ENCODE measurements around the gene PPP1R15B. TPM values are rescaled to one million over a fixed set of nuclear protein-coding genes. Genes with fewer than 3 reads are reported as not detected.

The PPP1R15B gene
- total RNA-seq, 4 donors from 2014 or later: 44.4 to 53.2 (median 50.9) TPM

GRCh38 chr1:204441558-204441957, 29.9 kb upstream of the PPP1R15B start:
- 82 to 87% methylated on average over 5 to 6 of the region's 6 CpGs for WGBS, 2 donors (ENCODE audit: low coverage in 1 of 2)

GRCh38 chr1:204439621-204440375, 28.2 kb upstream of the PPP1R15B start:
- 43 to 68% methylated on average over 4 to 9 of the region's 13 CpGs for WGBS, 2 donors (ENCODE audit: low coverage in 1 of 2)
- H3K36me3 ChIP-seq: peaks cover 0 to 73% of the 10 kb centered on the region in 2 donors
- H3K27me3 ChIP-seq: no peaks in the 10 kb centered on the region
- no peak overlapping the region for H3K4me3 ChIP-seq
- TF ChIP-seq POLR2A (IDR thresholded peaks at IDR 0.05) (no peak), EP300 (IDR thresholded peaks at IDR 0.05) (no peak), CTCF (IDR thresholded peaks at IDR 0.05) (no peak), POLR2AphosphoS5 (IDR thresholded peaks at IDR 0.05) (no peak)
- peaks cover 0 to 59% (median 7%) of the 10 kb centered on the region in 3 donors for H3K4me1 ChIP-seq
- H3K27ac ChIP-seq: peak overlapping the region in 3 of 4 donors; percentile 71 to 78 (median 71)
- ATAC-seq: no peak
- H3K9me3 ChIP-seq: no peaks in the 10 kb centered on the region

More at GRCh38 chr1:204441558-204441957, 29.9 kb upstream of the PPP1R15B start:
- H3K27ac ChIP-seq: peak overlapping the region in 3 of 4 donors; percentile 41 to 62 (median 48)
- peaks cover 0 to 53% (median 12%) of the 10 kb centered on the region in 3 donors for H3K4me1 ChIP-seq
- H3K4me3 ChIP-seq: no peak overlapping the region
- no peak for ATAC-seq
- peaks cover 0 to 71% of the 10 kb centered on the region in 2 donors for H3K36me3 ChIP-seq
- no peaks in the 10 kb centered on the region for H3K27me3 ChIP-seq
- no peaks in the 10 kb centered on the region for H3K9me3 ChIP-seq
- TF ChIP-seq EP300 (IDR thresholded peaks at IDR 0.05) (no peak), POLR2A (IDR thresholded peaks at IDR 0.05) (no peak), POLR2AphosphoS5 (IDR thresholded peaks at IDR 0.05) (no peak), CTCF (IDR thresholded peaks at IDR 0.05) (no peak)

- Histone ChIP-seq H3K27me3 (no peaks in the 10 kb centered on the region), H3K27ac (peak overlapping the region; percentile 66 to 78 (median 74)), H3K4me1 (peaks cover 0 to 57% (median 7%) of the 10 kb centered on the region in 3 donors), H3K9me3 (no peaks in the 10 kb centered on the region), H3K36me3 (peaks cover 0 to 74% of the 10 kb centered on the region in 2 donors), H3K4me3 (no peak overlapping the region)
- 35% methylated on average over 3 of the region's 7 CpGs; no CpG with 5 or more reads in 1 of the 2 donors for whole genome bisulfite sequencing, 2 donors (ENCODE audit: low coverage in 1 of 2)
- TF ChIP-seq POLR2AphosphoS5 (IDR thresholded peaks at IDR 0.05) (peak; percentile 87), CTCF (IDR thresholded peaks at IDR 0.05) (no peak)
- peak; percentile 85 for ATAC-seq
These were observed 27.0 kb upstream of the PPP1R15B start for GRCh38 chr1:204438628-204439027.

GRCh38 chr1:204437796-204438570, 26.4 kb upstream of the PPP1R15B start:
- TF ChIP-seq CTCF (IDR thresholded peaks at IDR 0.05) (no peak), POLR2AphosphoS5 (IDR thresholded peaks at IDR 0.05) (no peak), POLR2A (IDR thresholded peaks at IDR 0.05) (no peak), EP300 (IDR thresholded peaks at IDR 0.05) (no peak)
- WGBS, 2 donors (ENCODE audit: low coverage in 1 of 2): 73 to 83% methylated on average over 6 to 8 of the region's 8 CpGs
- H3K9me3 ChIP-seq: no peaks in the 10 kb centered on the region
- peaks cover 0 to 74% of the 10 kb centered on the region in 2 donors for H3K36me3 ChIP-seq
- no peak for ATAC-seq
- no peak overlapping the region for H3K4me3 ChIP-seq
- peaks cover 0 to 52% (median 7%) of the 10 kb centered on the region in 3 donors for H3K4me1 ChIP-seq
- no peaks in the 10 kb centered on the region for H3K27me3 ChIP-seq
- H3K27ac ChIP-seq: peak overlapping the region; percentile 66 to 78 (median 74)

Data from gastroesophageal sphincter (tissue), 4 donors.